ENCODE data around the gene EPHA7.

- TF ChIP-seq CTCF (IDR thresholded peaks at IDR 0.05; ENCODE audit: low read depth, low read length) (no peak), EZH2phosphoT487 (IDR thresholded peaks at IDR 0.05; ENCODE audit: low read depth) (no peak)
These were observed 2.6 kb downstream of the EPHA7 start for GRCh38 chr6:93416571-93417420.

Measured in OCI-LY3 (cell line).